Vagina (tissue), 2 donors: ENCODE results near the gene NUMB.

ENCODE experiments used
- CTCF ChIP-seq, 3 experiments: fragments of 450-650 bp in 2 of 3; fragments of 200-600 bp in 1 of 3; sonication (generic) in 1 of 3; IDR thresholded peaks; one replicate each; pipeline ENCODE4 v1.5.1; 2017 to 2019; ENCODE audit warnings: antibody characterized with exemption in 3 of 3, mild to moderate bottlenecking in 2 of 3, moderate library complexity in 2 of 3
- POLR2A ChIP-seq, 2 donors: fragments of 450-650 bp; IDR thresholded peaks; one replicate each; pipeline ENCODE4 v1.6.1; 2017; ENCODE audit warnings: antibody characterized with exemption in 2 of 2, mild to moderate bottlenecking in 2 of 2, moderate library complexity in 2 of 2
- POLR2AphosphoS5 ChIP-seq, 2 donors: sonication (generic); formaldehyde crosslinking; IDR thresholded peaks; one replicate each; pipeline ENCODE4 v1.9.0; 2017; ENCODE audit warnings: antibody characterized with exemption in 2 of 2, mild to moderate bottlenecking in 2 of 2, low read depth in 1 of 2; ENCODE audit not compliant: insufficient read depth in 1 of 2

GRCh38 chr14:73323896-73324399 is 134.4 kb downstream of the NUMB start:
- no peak for TF ChIP-seq CTCF (IDR thresholded peaks at IDR 0.05)
- TF ChIP-seq POLR2A (IDR thresholded peaks at IDR 0.05) = no peak
- TF ChIP-seq POLR2AphosphoS5 (IDR thresholded peaks at IDR 0.05; ENCODE audit: insufficient read depth in 1 of 2, low read depth in 1 of 2) = no peak
